HG03442 (cell line): ENCODE measurements around the gene GINS2.

ENCODE experiments used
- ATAC-seq: cut with Tn5 transposase; IDR thresholded peaks from one replicate; pipeline ENCODE4 v1.9.1; 2021; ENCODE audit warnings: mild to moderate bottlenecking, moderate library complexity; ENCODE audit not compliant: unreplicated experiment

The GINS2 gene

GRCh38 chr16:85641776-85642176, 47.0 kb downstream of the GINS2 start:
- no peak for ATAC-seq

GRCh38 chr16:85641305-85641704, 47.4 kb downstream of the GINS2 start:
- no peak for ATAC-seq

GRCh38 chr16:85640585-85640984, 48.2 kb downstream of the GINS2 start:
- no peak for ATAC-seq

- no peak for ATAC-seq
Observed at GRCh38 chr16:85640254-85640558, 48.5 kb downstream of the GINS2 start.

GRCh38 chr16:85639529-85640253, 49.1 kb downstream of the GINS2 start:
- ATAC-seq: no peak

- ATAC-seq: no peak
Observed at GRCh38 chr16:85638695-85639409, 49.9 kb downstream of the GINS2 start.

- no peak for ATAC-seq
Observed at GRCh38 chr16:85637808-85638647, 50.7 kb downstream of the GINS2 start.

GRCh38 chr16:85637061-85637807, 51.5 kb downstream of the GINS2 start:
- no peak for ATAC-seq

GRCh38 chr16:85636234-85636812, 52.4 kb downstream of the GINS2 start:
- ATAC-seq: no peak

- ATAC-seq: no peak
Observed at GRCh38 chr16:85635545-85636140, 53.1 kb downstream of the GINS2 start.

- ATAC-seq: no peak
Observed at GRCh38 chr16:85634747-85635544, 53.8 kb downstream of the GINS2 start.

GRCh38 chr16:85633888-85634287, 54.9 kb downstream of the GINS2 start:
- ATAC-seq: no peak

- no peak for ATAC-seq
Observed at GRCh38 chr16:85633438-85633743, 55.4 kb downstream of the GINS2 start.

GRCh38 chr16:85632709-85633437, 55.9 kb downstream of the GINS2 start:
- ATAC-seq: no peak

- no peak for ATAC-seq
Observed at GRCh38 chr16:85631802-85632393, 56.9 kb downstream of the GINS2 start.

GRCh38 chr16:85631230-85631629, 57.5 kb downstream of the GINS2 start:
- ATAC-seq: no peak

- ATAC-seq: no peak
Observed at GRCh38 chr16:85629853-85630252, 58.9 kb downstream of the GINS2 start.

- ATAC-seq: no peak
Observed at GRCh38 chr16:85629326-85629725, 59.4 kb downstream of the GINS2 start.

GRCh38 chr16:85628645-85629044, 60.1 kb downstream of the GINS2 start:
- no peak for ATAC-seq
